Measurements from ENCODE around the gene TMEM208.

The TMEM208 gene

GRCh38 chr16:67259705-67260104, 32.8 kb downstream of the TMEM208 start:
- no peak overlapping the region for H3K4me3 ChIP-seq (ENCODE audit: low read depth in 1 of 2, low read length in 2 of 2)
- H3K36me3 ChIP-seq (ENCODE audit: control insufficient read depth in 1 of 2, insufficient read depth in 2 of 2, low read length in 2 of 2) = no peaks in the 10 kb centered on the region
- H3K9ac ChIP-seq (ENCODE audit: low read depth in 1 of 2, low read length in 2 of 2) = no peak overlapping the region
- peaks cover 0 to 2% of the 10 kb centered on the region in 2 donors for H3K27me3 ChIP-seq (ENCODE audit: control insufficient read depth in 1 of 2, insufficient read depth in 2 of 2, low read length in 2 of 2)
- peaks cover 0 to 3% of the 10 kb centered on the region in 2 donors for H3K4me1 ChIP-seq (ENCODE audit: control insufficient read depth in 1 of 2, insufficient read depth in 2 of 2, low read length in 2 of 2)
- no peaks in the 10 kb centered on the region for H3K9me3 ChIP-seq (ENCODE audit: control insufficient read depth in 1 of 2, low read length in 2 of 2)
- no peak overlapping the region for H3K27ac ChIP-seq (ENCODE audit: low read depth, low read length)

GRCh38 chr16:67260426-67261063, 33.6 kb downstream of the TMEM208 start:
- H3K4me3 ChIP-seq (ENCODE audit: low read depth in 1 of 2, low read length in 2 of 2) = no peak overlapping the region
- no peaks in the 10 kb centered on the region for H3K4me1 ChIP-seq (ENCODE audit: control insufficient read depth in 1 of 2, insufficient read depth in 2 of 2, low read length in 2 of 2)
- peaks cover 0 to 2% of the 10 kb centered on the region in 2 donors for H3K27me3 ChIP-seq (ENCODE audit: control insufficient read depth in 1 of 2, insufficient read depth in 2 of 2, low read length in 2 of 2)
- H3K36me3 ChIP-seq (ENCODE audit: control insufficient read depth in 1 of 2, insufficient read depth in 2 of 2, low read length in 2 of 2) = no peaks in the 10 kb centered on the region
- H3K9me3 ChIP-seq (ENCODE audit: control insufficient read depth in 1 of 2, low read length in 2 of 2) = no peaks in the 10 kb centered on the region
- H3K27ac ChIP-seq (ENCODE audit: low read depth, low read length) = no peak overlapping the region
- H3K9ac ChIP-seq (ENCODE audit: low read depth in 1 of 2, low read length in 2 of 2) = no peak overlapping the region

DNA sequence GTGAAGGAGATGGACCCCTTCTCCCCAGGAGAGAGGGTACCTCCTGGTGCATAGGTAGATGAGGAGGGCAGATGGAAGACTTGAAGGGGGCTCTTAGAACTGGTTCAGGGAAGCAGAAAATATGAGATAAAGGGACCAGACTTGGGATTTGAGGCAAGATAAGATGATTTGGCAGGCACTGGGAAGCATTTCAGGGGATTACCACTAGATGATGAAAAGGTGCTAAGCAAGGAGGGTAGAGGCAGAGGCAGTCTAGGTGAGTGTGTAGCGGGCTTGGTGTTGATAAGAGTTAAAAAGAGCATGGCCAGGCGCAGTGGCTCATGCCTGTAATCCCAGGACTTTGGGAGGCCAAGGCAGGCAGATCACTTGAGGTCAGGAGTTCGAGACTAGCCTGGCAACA, 36.3 kb downstream of the TMEM208 start:
- Histone ChIP-seq H3K9me3 (ENCODE audit: control insufficient read depth in 1 of 2, low read length in 2 of 2) (no peaks in the 10 kb centered on the region), H3K36me3 (ENCODE audit: control insufficient read depth in 1 of 2, insufficient read depth in 2 of 2, low read length in 2 of 2) (no peaks in the 10 kb centered on the region), H3K4me1 (ENCODE audit: control insufficient read depth in 1 of 2, insufficient read depth in 2 of 2, low read length in 2 of 2) (no peaks in the 10 kb centered on the region), H3K4me3 (ENCODE audit: low read depth in 1 of 2, low read length in 2 of 2) (no peak overlapping the region), H3K27ac (ENCODE audit: low read depth, low read length) (no peak overlapping the region), H3K9ac (ENCODE audit: low read depth in 1 of 2, low read length in 2 of 2) (no peak overlapping the region), H3K27me3 (ENCODE audit: control insufficient read depth in 1 of 2, insufficient read depth in 2 of 2, low read length in 2 of 2) (peaks cover 0 to 2% of the 10 kb centered on the region in 2 donors)

DNA sequence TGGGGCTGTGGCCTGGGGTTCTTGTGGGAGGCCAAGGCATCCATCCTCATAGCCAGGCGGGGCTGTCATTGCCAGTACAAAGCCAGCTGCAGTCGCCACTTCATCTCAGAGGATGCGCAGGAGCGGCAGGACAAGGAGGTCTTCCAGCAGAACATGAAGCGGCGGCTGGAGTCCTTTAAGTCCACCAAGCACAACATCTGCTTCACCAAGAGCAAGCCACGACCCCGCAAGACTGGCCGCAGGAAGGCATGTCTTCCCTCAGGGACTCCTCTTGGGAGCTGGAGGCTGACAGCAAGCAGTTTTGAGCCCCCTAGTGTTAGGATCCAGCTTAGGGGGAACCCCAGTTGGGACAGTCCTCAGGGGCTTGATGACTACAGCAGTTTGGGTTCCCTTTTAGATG, 37.3 kb downstream of the TMEM208 start:
- no peaks in the 10 kb centered on the region for H3K9me3 ChIP-seq (ENCODE audit: control insufficient read depth in 1 of 2, low read length in 2 of 2)
- no peaks in the 10 kb centered on the region for H3K36me3 ChIP-seq (ENCODE audit: control insufficient read depth in 1 of 2, insufficient read depth in 2 of 2, low read length in 2 of 2)
- no peak overlapping the region for H3K9ac ChIP-seq (ENCODE audit: low read depth in 1 of 2, low read length in 2 of 2)
- no peaks in the 10 kb centered on the region for H3K4me1 ChIP-seq (ENCODE audit: control insufficient read depth in 1 of 2, insufficient read depth in 2 of 2, low read length in 2 of 2)
- no peak overlapping the region for H3K4me3 ChIP-seq (ENCODE audit: low read depth in 1 of 2, low read length in 2 of 2)
- H3K27me3 ChIP-seq (ENCODE audit: control insufficient read depth in 1 of 2, insufficient read depth in 2 of 2, low read length in 2 of 2) = peaks cover 0 to 2% of the 10 kb centered on the region in 2 donors
- H3K27ac ChIP-seq (ENCODE audit: low read depth, low read length) = no peak overlapping the region

GRCh38 chr16:67264866-67265265, 37.9 kb downstream of the TMEM208 start:
- Histone ChIP-seq H3K4me1 (ENCODE audit: control insufficient read depth in 1 of 2, insufficient read depth in 2 of 2, low read length in 2 of 2) (no peaks in the 10 kb centered on the region), H3K27ac (ENCODE audit: low read depth, low read length) (no peak overlapping the region), H3K9ac (ENCODE audit: low read depth in 1 of 2, low read length in 2 of 2) (no peak overlapping the region), H3K36me3 (ENCODE audit: control insufficient read depth in 1 of 2, insufficient read depth in 2 of 2, low read length in 2 of 2) (no peaks in the 10 kb centered on the region), H3K27me3 (ENCODE audit: control insufficient read depth in 1 of 2, insufficient read depth in 2 of 2, low read length in 2 of 2) (peaks cover 0 to 2% of the 10 kb centered on the region in 2 donors), H3K4me3 (ENCODE audit: low read depth in 1 of 2, low read length in 2 of 2) (no peak overlapping the region), H3K9me3 (ENCODE audit: control insufficient read depth in 1 of 2, low read length in 2 of 2) (no peaks in the 10 kb centered on the region)

- H3K27ac ChIP-seq (ENCODE audit: low read depth, low read length) = no peak overlapping the region
- no peaks in the 10 kb centered on the region for H3K9me3 ChIP-seq (ENCODE audit: control insufficient read depth in 1 of 2, low read length in 2 of 2)
- H3K4me1 ChIP-seq (ENCODE audit: control insufficient read depth in 1 of 2, insufficient read depth in 2 of 2, low read length in 2 of 2) = no peaks in the 10 kb centered on the region
- H3K4me3 ChIP-seq (ENCODE audit: low read depth in 1 of 2, low read length in 2 of 2) = no peak overlapping the region
- no peak overlapping the region for H3K9ac ChIP-seq (ENCODE audit: low read depth in 1 of 2, low read length in 2 of 2)
- no peaks in the 10 kb centered on the region for H3K36me3 ChIP-seq (ENCODE audit: control insufficient read depth in 1 of 2, insufficient read depth in 2 of 2, low read length in 2 of 2)
- peaks cover 0 to 2% of the 10 kb centered on the region in 2 donors for H3K27me3 ChIP-seq (ENCODE audit: control insufficient read depth in 1 of 2, insufficient read depth in 2 of 2, low read length in 2 of 2)
Measured at GRCh38 chr16:67265834-67266233, 38.9 kb downstream of the TMEM208 start.

- Histone ChIP-seq H3K27me3 (ENCODE audit: control insufficient read depth in 1 of 2, insufficient read depth in 2 of 2, low read length in 2 of 2) (peaks cover 0 to 2% of the 10 kb centered on the region in 2 donors), H3K27ac (ENCODE audit: low read depth, low read length) (no peak overlapping the region), H3K4me1 (ENCODE audit: control insufficient read depth in 1 of 2, insufficient read depth in 2 of 2, low read length in 2 of 2) (no peaks in the 10 kb centered on the region), H3K9ac (ENCODE audit: low read depth in 1 of 2, low read length in 2 of 2) (no peak overlapping the region), H3K4me3 (ENCODE audit: low read depth in 1 of 2, low read length in 2 of 2) (no peak overlapping the region), H3K36me3 (ENCODE audit: control insufficient read depth in 1 of 2, insufficient read depth in 2 of 2, low read length in 2 of 2) (no peaks in the 10 kb centered on the region), H3K9me3 (ENCODE audit: control insufficient read depth in 1 of 2, low read length in 2 of 2) (no peaks in the 10 kb centered on the region)
Measured at GRCh38 chr16:67268136-67268579, 41.2 kb downstream of the TMEM208 start.

GRCh38 chr16:67269766-67270165, 42.8 kb downstream of the TMEM208 start:
- H3K9ac ChIP-seq (ENCODE audit: low read depth in 1 of 2, low read length in 2 of 2) = no peak overlapping the region
- H3K27ac ChIP-seq (ENCODE audit: low read depth, low read length) = no peak overlapping the region
- H3K27me3 ChIP-seq (ENCODE audit: control insufficient read depth in 1 of 2, insufficient read depth in 2 of 2, low read length in 2 of 2) = no peaks in the 10 kb centered on the region
- H3K9me3 ChIP-seq (ENCODE audit: control insufficient read depth in 1 of 2, low read length in 2 of 2) = no peaks in the 10 kb centered on the region
- H3K4me1 ChIP-seq (ENCODE audit: control insufficient read depth in 1 of 2, insufficient read depth in 2 of 2, low read length in 2 of 2) = no peaks in the 10 kb centered on the region
- no peaks in the 10 kb centered on the region for H3K36me3 ChIP-seq (ENCODE audit: control insufficient read depth in 1 of 2, insufficient read depth in 2 of 2, low read length in 2 of 2)
- H3K4me3 ChIP-seq (ENCODE audit: low read depth in 1 of 2, low read length in 2 of 2) = no peak overlapping the region

- Histone ChIP-seq H3K4me3 (ENCODE audit: low read depth in 1 of 2, low read length in 2 of 2) (no peak overlapping the region), H3K9ac (ENCODE audit: low read depth in 1 of 2, low read length in 2 of 2) (no peak overlapping the region)
Measured at GRCh38 chr16:67270931-67271338, 44.0 kb downstream of the TMEM208 start.

DNA sequence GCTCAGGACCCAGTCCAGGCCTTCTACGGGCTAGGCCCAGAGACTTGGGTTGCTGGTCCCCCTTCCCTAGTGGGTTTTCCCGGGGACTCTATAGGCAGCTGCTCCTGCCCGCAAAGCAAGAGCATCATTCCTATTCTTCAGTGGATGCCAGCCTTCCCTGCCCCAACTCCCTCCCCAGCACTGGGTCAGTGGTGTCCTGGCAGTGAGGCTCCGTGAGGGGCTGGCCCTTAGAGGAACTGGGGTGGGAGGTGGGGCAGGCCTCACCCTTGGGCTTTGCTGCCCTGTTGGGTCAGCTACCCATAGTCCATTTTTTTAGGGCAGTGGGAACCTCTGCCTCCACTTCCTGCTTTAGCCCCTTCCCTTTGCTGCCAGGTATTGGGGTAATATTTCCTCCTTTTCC, 44.5 kb downstream of the TMEM208 start:
- Histone ChIP-seq H3K9me3 (ENCODE audit: control insufficient read depth in 1 of 2, low read length in 2 of 2) (no peaks in the 10 kb centered on the region), H3K4me1 (ENCODE audit: control insufficient read depth in 1 of 2, insufficient read depth in 2 of 2, low read length in 2 of 2) (no peaks in the 10 kb centered on the region), H3K4me3 (ENCODE audit: low read depth in 1 of 2, low read length in 2 of 2) (no peak overlapping the region)

More at GRCh38 chr16:67270931-67271338, 44.0 kb downstream of the TMEM208 start:
- Histone ChIP-seq H3K36me3 (ENCODE audit: control insufficient read depth in 1 of 2, insufficient read depth in 2 of 2, low read length in 2 of 2) (peaks cover 0 to 3% of the 10 kb centered on the region in 2 donors), H3K27me3 (ENCODE audit: control insufficient read depth in 1 of 2, insufficient read depth in 2 of 2, low read length in 2 of 2) (no peaks in the 10 kb centered on the region), H3K9me3 (ENCODE audit: control insufficient read depth in 1 of 2, low read length in 2 of 2) (no peaks in the 10 kb centered on the region), H3K4me1 (ENCODE audit: control insufficient read depth in 1 of 2, insufficient read depth in 2 of 2, low read length in 2 of 2) (no peaks in the 10 kb centered on the region), H3K27ac (ENCODE audit: low read depth, low read length) (no peak overlapping the region)

More for the DNA sequence above, 44.5 kb downstream of the TMEM208 start:
- no peak overlapping the region for H3K27ac ChIP-seq (ENCODE audit: low read depth, low read length)
- no peaks in the 10 kb centered on the region for H3K27me3 ChIP-seq (ENCODE audit: control insufficient read depth in 1 of 2, insufficient read depth in 2 of 2, low read length in 2 of 2)
- H3K9ac ChIP-seq (ENCODE audit: low read depth in 1 of 2, low read length in 2 of 2) = no peak overlapping the region
- H3K36me3 ChIP-seq (ENCODE audit: control insufficient read depth in 1 of 2, insufficient read depth in 2 of 2, low read length in 2 of 2) = peaks cover 0 to 4% of the 10 kb centered on the region in 2 donors

All from duodenal mucosa (tissue), 2 donors.